ENCODE results near the gene LDOC1. TPM values are rescaled to one million over a fixed set of nuclear protein-coding genes. Genes with fewer than 3 reads are reported as not detected.
"Not testable (repeated sequence)": the region's sequence is repeated elsewhere in the genome, so short reads cannot be mapped to it uniquely, and the experiment has no call there.

Gene LDOC1
- total RNA-seq, 1 donor from 2014 or later = 3.7 TPM

- H3K4me3 ChIP-seq (ENCODE audit: low read length in 3 of 3) = no peak overlapping the region
- no peaks in the 10 kb centered on the region for H3K36me3 ChIP-seq (ENCODE audit: control insufficient read depth in 3 of 3, insufficient read depth in 3 of 3, low read length in 3 of 3)
- H3K9ac ChIP-seq (ENCODE audit: low read depth in 1 of 3, low read length in 3 of 3) = no peak overlapping the region
- H3K9me3 ChIP-seq (ENCODE audit: control insufficient read depth in 3 of 3, low read length in 3 of 3) = no peaks in the 10 kb centered on the region
- no peak overlapping the region for H3K27ac ChIP-seq (ENCODE audit: low read depth, low read length)
- no peaks in the 10 kb centered on the region for H3K4me1 ChIP-seq (ENCODE audit: control insufficient read depth in 3 of 3, insufficient read depth in 3 of 3, low read length in 3 of 3)
- H3K27me3 ChIP-seq (ENCODE audit: control insufficient read depth in 3 of 3, insufficient read depth in 3 of 3, low read length in 3 of 3) = no peaks in the 10 kb centered on the region
Measured at GRCh38 chrX:141164406-141164805, 12.5 kb downstream of the LDOC1 start.

- H3K4me3 ChIP-seq (ENCODE audit: low read length in 3 of 3) = no peak overlapping the region
- no peaks in the 10 kb centered on the region for H3K27me3 ChIP-seq (ENCODE audit: control insufficient read depth in 3 of 3, insufficient read depth in 3 of 3, low read length in 3 of 3)
- no peak overlapping the region for H3K27ac ChIP-seq (ENCODE audit: low read depth, low read length)
- no peak overlapping the region for H3K9ac ChIP-seq (ENCODE audit: low read depth in 1 of 3, low read length in 3 of 3)
- no peaks in the 10 kb centered on the region for H3K9me3 ChIP-seq (ENCODE audit: control insufficient read depth in 3 of 3, low read length in 3 of 3)
- H3K4me1 ChIP-seq (ENCODE audit: control insufficient read depth in 3 of 3, insufficient read depth in 3 of 3, low read length in 3 of 3) = no peaks in the 10 kb centered on the region
- H3K36me3 ChIP-seq (ENCODE audit: control insufficient read depth in 3 of 3, insufficient read depth in 3 of 3, low read length in 3 of 3) = no peaks in the 10 kb centered on the region
Measured at GRCh38 chrX:141158084-141158483, 18.8 kb downstream of the LDOC1 start.

- not testable (repeated sequence) for H3K9me3 ChIP-seq (ENCODE audit: control insufficient read depth in 3 of 3, low read length in 3 of 3); H3K27me3 ChIP-seq (ENCODE audit: control insufficient read depth in 3 of 3, insufficient read depth in 3 of 3, low read length in 3 of 3); H3K4me3 ChIP-seq (ENCODE audit: low read length in 3 of 3); H3K9ac ChIP-seq (ENCODE audit: low read depth in 1 of 3, low read length in 3 of 3); H3K27ac ChIP-seq (ENCODE audit: low read depth, low read length); H3K36me3 ChIP-seq (ENCODE audit: control insufficient read depth in 3 of 3, insufficient read depth in 3 of 3, low read length in 3 of 3); H3K4me1 ChIP-seq (ENCODE audit: control insufficient read depth in 3 of 3, insufficient read depth in 3 of 3, low read length in 3 of 3)
Measured at GRCh38 chrX:141155231-141155630, 21.7 kb downstream of the LDOC1 start.

- Histone ChIP-seq H3K9me3 (ENCODE audit: control insufficient read depth in 3 of 3, low read length in 3 of 3) (no peaks in the 10 kb centered on the region), H3K27ac (ENCODE audit: low read depth, low read length) (no peak overlapping the region), H3K4me3 (ENCODE audit: low read length in 3 of 3) (no peak overlapping the region), H3K9ac (ENCODE audit: low read depth in 1 of 3, low read length in 3 of 3) (no peak overlapping the region), H3K27me3 (ENCODE audit: control insufficient read depth in 3 of 3, insufficient read depth in 3 of 3, low read length in 3 of 3) (no peaks in the 10 kb centered on the region), H3K4me1 (ENCODE audit: control insufficient read depth in 3 of 3, insufficient read depth in 3 of 3, low read length in 3 of 3) (no peaks in the 10 kb centered on the region), H3K36me3 (ENCODE audit: control insufficient read depth in 3 of 3, insufficient read depth in 3 of 3, low read length in 3 of 3) (no peaks in the 10 kb centered on the region)
Measured at GRCh38 chrX:141142946-141143345, 34.0 kb downstream of the LDOC1 start.

- H3K27ac ChIP-seq (ENCODE audit: low read depth, low read length) = no peak overlapping the region
- H3K9ac ChIP-seq (ENCODE audit: low read depth in 1 of 3, low read length in 3 of 3) = no peak overlapping the region
Measured at GRCh38 chrX:141133272-141133671, 43.7 kb downstream of the LDOC1 start.

GRCh38 chrX:141127146-141127545 lies 49.8 kb downstream of the LDOC1 start:
- H3K27me3 ChIP-seq (ENCODE audit: control insufficient read depth in 3 of 3, insufficient read depth in 3 of 3, low read length in 3 of 3) = no peaks in the 10 kb centered on the region
- no peaks in the 10 kb centered on the region for H3K36me3 ChIP-seq (ENCODE audit: control insufficient read depth in 3 of 3, insufficient read depth in 3 of 3, low read length in 3 of 3)

More at GRCh38 chrX:141133272-141133671, 43.7 kb downstream of the LDOC1 start:
- Histone ChIP-seq H3K27me3 (ENCODE audit: control insufficient read depth in 3 of 3, insufficient read depth in 3 of 3, low read length in 3 of 3) (no peaks in the 10 kb centered on the region), H3K36me3 (ENCODE audit: control insufficient read depth in 3 of 3, insufficient read depth in 3 of 3, low read length in 3 of 3) (no peaks in the 10 kb centered on the region), H3K9me3 (ENCODE audit: control insufficient read depth in 3 of 3, low read length in 3 of 3) (no peaks in the 10 kb centered on the region), H3K4me3 (ENCODE audit: low read length in 3 of 3) (no peak overlapping the region), H3K4me1 (ENCODE audit: control insufficient read depth in 3 of 3, insufficient read depth in 3 of 3, low read length in 3 of 3) (no peaks in the 10 kb centered on the region)

More at GRCh38 chrX:141127146-141127545, 49.8 kb downstream of the LDOC1 start:
- no peak overlapping the region for H3K27ac ChIP-seq (ENCODE audit: low read depth, low read length)
- no peaks in the 10 kb centered on the region for H3K9me3 ChIP-seq (ENCODE audit: control insufficient read depth in 3 of 3, low read length in 3 of 3)
- H3K9ac ChIP-seq (ENCODE audit: low read depth in 1 of 3, low read length in 3 of 3) = no peak overlapping the region
- no peaks in the 10 kb centered on the region for H3K4me1 ChIP-seq (ENCODE audit: control insufficient read depth in 3 of 3, insufficient read depth in 3 of 3, low read length in 3 of 3)
- no peak overlapping the region for H3K4me3 ChIP-seq (ENCODE audit: low read length in 3 of 3)

Other genes starting within 250 kb of the LDOC1 start
- gene SPANXB1, start 174.5 kb downstream of the LDOC1 start, total RNA-seq = not detected
- not detected for gene SPANXC, start 65.4 kb upstream of the LDOC1 start, total RNA-seq

Data from skeletal muscle tissue (tissue), 4 donors.